Peyer's patch (tissue), 4 donors: ENCODE data around the gene AMPD3. TPM values are rescaled to one million over a fixed set of nuclear protein-coding genes. Genes with fewer than 3 reads are reported as not detected.

Experiments used
- DNase-seq, 3 donors: peaks; one replicate each; pipeline ENCODE4 v3.0.0-alpha.2; 2017 to 2019
- H3K27ac ChIP-seq, 4 donors: fragments of 200-600 bp; sonication (generic); one replicate each; pipeline ENCODE4 v1.5.1; 2016 to 2019
- H3K27me3 ChIP-seq, 2 donors: fragments of 200-600 bp; sonication (generic); one replicate each; pipeline ENCODE4 v1.5.1; 2019
- H3K36me3 ChIP-seq, 3 donors: fragments of 200-600 bp; sonication (generic); one replicate each; pipeline ENCODE4 v1.5.1; 2016 to 2019
- H3K4me1 ChIP-seq, 4 donors: fragments of 200-600 bp; sonication (generic); one replicate each; pipeline ENCODE4 v1.5.1; 2016 to 2019
- H3K4me3 ChIP-seq, 4 donors: fragments of 200-600 bp; sonication (generic); 1 replicate in 3 of 4; 2 replicates in 1 of 4; pipeline ENCODE4 v1.5.1; 2016 to 2019; ENCODE audit warnings: mild to moderate bottlenecking in 1 of 4
- H3K9me3 ChIP-seq, 4 donors: fragments of 200-600 bp; sonication (generic); one replicate each; pipeline ENCODE4 v1.5.1; 2016 to 2019; ENCODE audit warnings: mild to moderate bottlenecking in 1 of 4
- POLR2A ChIP-seq, 2 donors: fragments of 450-650 bp; IDR thresholded peaks; one replicate each; pipeline ENCODE4 v1.5.1; 2017; ENCODE audit warnings: antibody characterized with exemption in 2 of 2, mild to moderate bottlenecking in 2 of 2, moderate library complexity in 2 of 2
- total RNA-seq, 4 donors: library from RNA; depleted of rRNA; stranded (reverse); fragments of >200 nt; gene quantifications; one replicate each; pipeline ENCODE4 v1.1.0, GENCODE V29; 2016
- TF ChIP-seq, protein P1 (sequence below), 6 experiments: fragments of 450-650 bp in 4 of 6; fragments of 200-600 bp in 2 of 6; sonication (generic) in 1 of 6; IDR thresholded peaks; one replicate each; pipeline ENCODE4 v1.5.1; 2017 to 2019; ENCODE audit warnings: antibody characterized with exemption in 6 of 6, mild to moderate bottlenecking in 3 of 6, moderate library complexity in 1 of 6

AMPD3 gene
- total RNA-seq, 4 donors from 2014 or later: 12.4 to 28.9 (median 17.6) TPM

DNA sequence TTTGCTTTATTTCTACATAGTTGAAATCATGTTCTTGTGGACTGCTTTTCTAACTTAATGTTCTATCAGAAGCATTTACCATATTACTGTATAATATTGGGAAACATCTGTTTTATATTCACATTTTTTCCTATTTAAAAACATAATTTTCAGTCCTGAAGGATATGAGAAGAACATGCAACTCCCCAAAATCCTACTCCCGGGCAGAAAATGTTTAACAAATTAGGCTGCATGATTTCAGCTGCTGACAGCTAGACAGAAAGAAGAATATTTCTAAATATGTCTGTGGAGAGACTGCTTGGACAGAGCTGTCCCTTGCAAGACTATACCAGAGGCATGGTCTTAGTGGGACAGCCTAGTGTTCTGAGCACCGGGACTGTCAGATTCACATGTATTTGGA lies 15.7 kb upstream of the AMPD3 start:
- TF ChIP-seq, protein P1, sequence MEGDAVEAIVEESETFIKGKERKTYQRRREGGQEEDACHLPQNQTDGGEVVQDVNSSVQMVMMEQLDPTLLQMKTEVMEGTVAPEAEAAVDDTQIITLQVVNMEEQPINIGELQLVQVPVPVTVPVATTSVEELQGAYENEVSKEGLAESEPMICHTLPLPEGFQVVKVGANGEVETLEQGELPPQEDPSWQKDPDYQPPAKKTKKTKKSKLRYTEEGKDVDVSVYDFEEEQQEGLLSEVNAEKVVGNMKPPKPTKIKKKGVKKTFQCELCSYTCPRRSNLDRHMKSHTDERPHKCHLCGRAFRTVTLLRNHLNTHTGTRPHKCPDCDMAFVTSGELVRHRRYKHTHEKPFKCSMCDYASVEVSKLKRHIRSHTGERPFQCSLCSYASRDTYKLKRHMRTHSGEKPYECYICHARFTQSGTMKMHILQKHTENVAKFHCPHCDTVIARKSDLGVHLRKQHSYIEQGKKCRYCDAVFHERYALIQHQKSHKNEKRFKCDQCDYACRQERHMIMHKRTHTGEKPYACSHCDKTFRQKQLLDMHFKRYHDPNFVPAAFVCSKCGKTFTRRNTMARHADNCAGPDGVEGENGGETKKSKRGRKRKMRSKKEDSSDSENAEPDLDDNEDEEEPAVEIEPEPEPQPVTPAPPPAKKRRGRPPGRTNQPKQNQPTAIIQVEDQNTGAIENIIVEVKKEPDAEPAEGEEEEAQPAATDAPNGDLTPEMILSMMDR (IDR thresholded peaks at IDR 0.05): no peak
- no peak for TF ChIP-seq POLR2A (IDR thresholded peaks at IDR 0.05)
- H3K9me3 ChIP-seq: no peaks in the 10 kb centered on the region
- peaks cover 0 to 5% (median 0%) of the 10 kb centered on the region in 4 donors for H3K4me1 ChIP-seq
- H3K27me3 ChIP-seq: no peaks in the 10 kb centered on the region
- H3K36me3 ChIP-seq: no peaks in the 10 kb centered on the region
- H3K27ac ChIP-seq: no peak overlapping the region
- H3K4me3 ChIP-seq: no peak overlapping the region
- DNase-seq: no peak

DNA sequence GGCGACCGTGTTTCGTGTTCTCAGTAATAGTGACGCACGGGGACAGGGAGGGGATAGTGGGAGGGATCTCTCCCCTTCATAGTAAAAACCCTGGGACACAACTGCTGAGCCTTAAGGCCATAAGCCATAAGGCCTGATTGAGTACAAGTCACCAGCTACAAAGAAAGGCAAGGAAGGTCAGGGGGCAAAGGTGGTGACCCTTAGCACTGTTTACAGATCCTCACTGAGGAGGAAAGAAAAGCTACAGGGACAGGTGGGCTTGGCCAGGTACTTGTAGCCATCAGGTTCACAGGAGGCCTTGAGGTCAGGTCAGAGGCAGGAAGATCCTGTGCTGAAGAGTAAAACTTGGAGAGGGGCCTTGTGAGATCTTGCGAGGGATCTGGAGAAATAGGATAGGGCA lies 15.1 kb upstream of the AMPD3 start:
- TF ChIP-seq, protein P1 (IDR thresholded peaks at IDR 0.05): no peak
- TF ChIP-seq POLR2A (IDR thresholded peaks at IDR 0.05): no peak
- no peak overlapping the region for H3K4me3 ChIP-seq
- DNase-seq: no peak
- no peaks in the 10 kb centered on the region for H3K36me3 ChIP-seq
- no peaks in the 10 kb centered on the region for H3K9me3 ChIP-seq
- H3K27ac ChIP-seq: no peak overlapping the region
- no peaks in the 10 kb centered on the region for H3K27me3 ChIP-seq
- H3K4me1 ChIP-seq: peaks cover 0 to 5% (median 0%) of the 10 kb centered on the region in 4 donors

DNA sequence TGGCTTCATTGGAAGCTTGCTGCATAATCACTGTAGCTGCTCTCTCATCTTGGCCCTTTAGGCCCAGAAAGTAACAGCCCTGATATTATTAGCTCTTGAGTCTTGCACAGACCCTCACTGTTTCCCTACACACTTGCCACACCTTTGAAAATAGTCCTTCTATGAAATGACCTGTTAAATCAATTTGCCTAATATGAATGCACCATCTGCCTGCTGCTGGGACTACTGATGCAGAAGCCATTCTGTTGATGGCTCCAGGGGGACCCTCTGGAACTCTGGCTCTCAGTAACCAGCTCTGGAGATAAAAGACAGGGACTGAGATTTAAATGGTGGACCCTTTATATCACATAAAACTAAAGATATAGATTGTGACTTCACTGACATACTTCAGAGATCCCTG lies 14.7 kb upstream of the AMPD3 start:
- H3K9me3 ChIP-seq: no peaks in the 10 kb centered on the region
- no peaks in the 10 kb centered on the region for H3K27me3 ChIP-seq
- no peaks in the 10 kb centered on the region for H3K36me3 ChIP-seq
- H3K4me3 ChIP-seq: no peak overlapping the region
- no peak overlapping the region for H3K27ac ChIP-seq
- no peak for TF ChIP-seq POLR2A (IDR thresholded peaks at IDR 0.05)
- TF ChIP-seq, protein P1 (IDR thresholded peaks at IDR 0.05): no peak
- peaks cover 0 to 5% (median 0%) of the 10 kb centered on the region in 4 donors for H3K4me1 ChIP-seq
- no peak for DNase-seq

DNA sequence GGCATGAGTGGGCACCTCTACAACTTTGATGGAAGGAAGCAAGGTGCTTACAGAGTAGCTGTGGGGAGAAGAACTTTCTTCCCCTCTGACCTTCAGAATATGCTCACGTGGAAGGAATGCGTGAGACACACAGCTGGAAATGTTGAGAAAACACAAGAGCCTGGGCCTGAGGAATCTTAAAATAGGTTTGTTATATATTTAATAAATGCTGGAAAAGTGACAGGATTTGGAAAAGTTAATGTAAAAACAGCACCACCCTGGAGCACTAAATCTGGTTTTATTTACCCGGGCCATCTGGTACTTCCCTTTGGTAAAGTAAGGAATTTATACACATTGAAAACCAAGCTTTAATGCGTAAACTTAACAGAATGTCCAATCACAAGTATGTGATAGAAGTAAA lies 14.0 kb upstream of the AMPD3 start:
- H3K4me1 ChIP-seq: peaks cover 0 to 5% (median 0%) of the 10 kb centered on the region in 4 donors
- H3K27ac ChIP-seq: no peak overlapping the region
- no peaks in the 10 kb centered on the region for H3K27me3 ChIP-seq
- DNase-seq: no peak
- H3K4me3 ChIP-seq: no peak overlapping the region
- TF ChIP-seq POLR2A (IDR thresholded peaks at IDR 0.05): no peak
- TF ChIP-seq, protein P1 (IDR thresholded peaks at IDR 0.05): no peak
- H3K9me3 ChIP-seq: no peaks in the 10 kb centered on the region
- H3K36me3 ChIP-seq: no peaks in the 10 kb centered on the region

DNA sequence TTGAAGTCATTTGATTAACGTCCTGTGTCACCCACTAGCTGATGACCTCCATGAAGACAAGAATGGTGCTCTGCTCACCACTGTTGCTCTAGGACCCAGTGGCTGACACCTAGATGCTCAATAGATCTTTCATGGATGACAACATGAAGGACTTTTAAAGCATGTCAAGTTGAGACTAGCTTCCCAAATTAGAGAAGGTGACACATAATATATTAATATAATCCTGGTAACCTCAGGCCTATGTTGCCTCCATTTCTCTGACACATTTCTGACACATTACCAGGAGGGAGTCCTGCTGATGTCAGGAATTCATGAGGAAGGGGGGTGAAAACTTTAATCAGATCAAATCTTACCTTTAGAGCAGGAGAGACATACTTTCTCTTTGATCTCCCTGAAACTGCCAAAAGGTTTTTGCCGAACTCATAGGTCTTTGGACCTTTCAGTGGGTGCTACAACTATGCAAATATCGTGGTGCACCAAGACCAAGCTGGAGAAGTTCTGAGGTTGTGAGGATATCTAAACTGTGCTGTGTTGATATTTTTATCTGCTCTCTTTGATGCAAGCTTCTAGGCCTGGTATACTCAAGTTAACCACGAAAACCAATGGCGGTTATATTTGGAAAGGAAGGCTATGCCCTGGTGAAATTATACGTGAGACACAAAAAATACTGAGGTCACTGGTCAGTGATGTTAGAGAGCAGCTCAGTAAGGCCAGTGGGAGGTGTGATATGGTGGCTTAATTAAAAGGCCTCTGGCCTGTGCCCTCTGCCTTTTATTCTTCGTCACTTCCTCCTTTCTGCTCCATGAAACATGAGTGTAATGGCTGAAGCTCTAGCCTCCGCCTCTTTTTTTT lies 13.2 kb upstream of the AMPD3 start:
- peak overlapping the region in 2 of 4 donors; percentile 65 to 68 for H3K27ac ChIP-seq
- TF ChIP-seq, protein P1 (IDR thresholded peaks at IDR 0.05): no peak
- no peak for TF ChIP-seq POLR2A (IDR thresholded peaks at IDR 0.05)
- no peaks in the 10 kb centered on the region for H3K36me3 ChIP-seq
- peak in 1 of 3 donors; percentile 59 for DNase-seq
- no peaks in the 10 kb centered on the region for H3K27me3 ChIP-seq
- peaks cover 0 to 5% (median 0%) of the 10 kb centered on the region in 4 donors for H3K4me1 ChIP-seq
- H3K9me3 ChIP-seq: no peaks in the 10 kb centered on the region
- no peak overlapping the region for H3K4me3 ChIP-seq
